Mononuclear cell (primary cell): Measurements from ENCODE around the gene HSD17B12. TPM values are rescaled to one million over a fixed set of nuclear protein-coding genes. Genes with fewer than 3 reads are reported as not detected.

Experiments used
- H3K27me3 ChIP-seq: 2 replicates; pipeline ENCODE4 v1.6.0; 2011; ENCODE audit warnings: low read length, control low read depth; ENCODE audit not compliant: insufficient read depth
- H3K4me1 ChIP-seq: 2 replicates; pipeline ENCODE4 v1.5.1; 2011; ENCODE audit warnings: mild to moderate bottlenecking, low read length, control low read depth; ENCODE audit not compliant: insufficient read depth
- H3K4me3 ChIP-seq: 2 replicates; pipeline ENCODE4 v1.5.1; 2011; ENCODE audit warnings: mild to moderate bottlenecking, low read length, moderate library complexity
- H3K9me3 ChIP-seq: 2 replicates; pipeline ENCODE4 v1.5.1; 2011; ENCODE audit warnings: low read depth, mild to moderate bottlenecking, control low read depth, low read length
- total RNA-seq: library from RNA; depleted of rRNA; stranded (reverse); fragments of >200 nt; gene quantifications from one replicate; pipeline ENCODE4 v1.2.3, GENCODE V29; 2012

The HSD17B12 gene
- total RNA-seq, 1 donor, result 21.1 TPM

DNA sequence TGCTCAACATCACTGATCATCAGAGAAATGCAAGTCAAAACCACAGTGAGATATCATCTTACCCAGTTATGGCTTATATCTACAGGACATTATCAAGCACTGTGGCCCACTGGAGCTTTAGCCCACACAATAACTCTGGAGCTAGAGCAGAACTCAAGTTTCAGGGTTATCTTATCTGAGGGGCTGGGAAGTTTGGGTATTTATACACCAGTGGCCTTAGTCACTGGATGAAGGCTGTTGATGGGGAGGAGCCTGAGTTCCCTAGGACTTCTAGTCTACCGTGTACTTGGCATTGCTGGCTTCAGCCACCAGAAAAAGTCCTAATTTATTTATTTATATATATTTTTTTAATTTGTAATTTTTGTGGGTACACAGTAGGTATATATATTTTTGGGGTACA, 19.3 kb downstream of the HSD17B12 start:
- Histone ChIP-seq H3K4me1 (no peaks in the 10 kb centered on the region), H3K4me3 (no peak overlapping the region), H3K27me3 (no peaks in the 10 kb centered on the region), H3K9me3 (no peaks in the 10 kb centered on the region)

DNA sequence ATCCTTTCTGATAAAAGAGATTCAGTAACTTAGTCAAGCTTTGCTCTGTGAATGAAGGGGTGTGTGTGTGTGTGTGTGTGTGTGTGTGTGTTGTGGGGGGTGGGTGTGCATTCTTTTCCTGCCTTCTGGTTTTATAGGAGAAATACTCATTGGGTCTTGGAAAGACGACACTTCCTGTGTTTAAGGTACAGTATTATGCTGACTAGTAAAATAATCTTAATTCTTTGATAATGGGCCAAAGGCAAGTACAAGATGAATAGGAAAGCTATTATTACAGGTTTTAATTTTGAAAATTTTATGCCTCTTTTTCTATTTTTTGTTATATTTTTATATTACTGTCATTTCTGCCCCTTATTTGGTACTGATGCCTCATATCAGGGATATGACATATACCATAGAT, 26.1 kb downstream of the HSD17B12 start:
- no peaks in the 10 kb centered on the region for H3K27me3 ChIP-seq
- no peaks in the 10 kb centered on the region for H3K4me1 ChIP-seq
- H3K9me3 ChIP-seq, result no peaks in the 10 kb centered on the region
- H3K4me3 ChIP-seq, result no peak overlapping the region

DNA sequence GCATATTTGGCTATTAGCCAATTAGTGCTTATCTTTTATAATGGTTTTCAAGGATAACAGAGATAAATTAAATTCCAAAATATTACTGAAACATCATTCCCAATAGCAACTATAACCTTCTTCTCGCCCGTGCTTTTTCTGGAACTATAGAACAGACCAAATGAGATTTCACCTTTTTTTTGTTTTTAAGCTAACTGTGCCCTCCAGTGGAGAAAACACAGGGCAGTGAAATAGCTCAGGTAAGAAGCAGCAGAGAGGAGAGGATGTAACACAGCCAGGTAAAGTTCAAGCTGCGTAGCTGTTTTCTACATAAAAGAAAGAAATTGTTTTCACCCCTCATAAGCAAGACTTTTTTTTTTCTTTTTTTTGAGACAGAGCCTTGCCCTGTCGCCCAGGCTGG, 28.2 kb downstream of the HSD17B12 start:
- Histone ChIP-seq H3K27me3 (no peaks in the 10 kb centered on the region), H3K4me3 (no peak overlapping the region), H3K9me3 (no peaks in the 10 kb centered on the region), H3K4me1 (no peaks in the 10 kb centered on the region)

DNA sequence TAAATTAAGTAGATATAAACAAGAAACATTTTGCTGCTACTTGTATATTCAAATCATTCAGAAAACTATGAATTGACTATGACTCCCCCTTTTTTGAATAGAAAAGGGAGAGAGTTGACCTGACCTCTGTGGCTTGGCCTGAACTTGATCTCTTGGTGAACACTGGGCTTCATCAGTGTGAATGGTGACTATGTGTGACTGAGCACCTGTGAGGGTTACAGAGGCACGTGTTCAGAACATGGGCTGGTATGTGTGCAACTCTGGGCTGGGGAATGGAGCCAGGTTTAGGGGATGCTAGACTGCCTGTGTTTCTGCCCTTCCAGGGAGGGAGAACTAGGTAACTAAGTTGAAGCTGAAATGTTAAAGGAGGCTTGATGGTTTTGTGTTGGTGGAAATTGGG, 29.2 kb downstream of the HSD17B12 start:
- Histone ChIP-seq H3K27me3 (no peaks in the 10 kb centered on the region), H3K9me3 (no peaks in the 10 kb centered on the region), H3K4me1 (no peaks in the 10 kb centered on the region), H3K4me3 (no peak overlapping the region)

DNA sequence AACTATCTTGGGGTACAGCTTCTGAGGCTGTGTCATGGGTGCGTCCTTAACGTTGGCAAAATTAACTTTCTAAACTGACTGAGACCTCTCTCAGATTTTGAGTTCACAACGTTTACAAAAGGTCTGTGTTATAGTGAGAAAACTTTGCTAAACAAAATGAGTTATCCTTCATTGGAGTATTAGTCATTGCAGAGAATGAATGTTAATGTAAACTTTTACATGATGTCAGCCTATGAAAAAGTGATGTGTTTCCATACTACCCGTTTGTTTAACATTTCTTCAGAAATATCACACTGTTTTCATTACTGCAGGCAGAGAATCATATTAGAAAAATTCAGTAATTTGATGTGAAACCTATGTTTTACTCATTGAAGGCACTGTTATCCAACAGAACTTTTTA, 32.1 kb downstream of the HSD17B12 start:
- Histone ChIP-seq H3K4me3 (no peak overlapping the region), H3K27me3 (no peaks in the 10 kb centered on the region), H3K9me3 (no peaks in the 10 kb centered on the region), H3K4me1 (no peaks in the 10 kb centered on the region)

DNA sequence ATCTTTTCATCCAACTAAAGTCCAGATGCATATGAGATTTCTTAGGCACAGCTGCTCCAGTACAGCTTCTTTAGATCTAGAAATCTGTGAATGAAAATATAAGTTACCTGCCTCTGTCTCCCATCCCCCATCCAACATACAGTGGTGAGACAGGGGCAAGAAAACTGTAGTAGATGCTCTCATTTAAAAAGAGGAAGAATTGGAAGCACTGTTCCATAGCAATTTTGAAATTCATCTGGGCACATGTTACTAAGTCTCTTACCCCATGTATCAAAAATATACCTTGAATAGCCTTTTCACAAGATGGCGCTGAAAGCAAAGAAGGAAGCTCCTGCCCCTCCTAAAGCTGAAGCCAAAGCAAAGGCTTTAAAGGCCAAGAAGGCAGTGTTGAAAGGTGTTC, 37.8 kb downstream of the HSD17B12 start:
- H3K9me3 ChIP-seq, result no peaks in the 10 kb centered on the region
- H3K4me1 ChIP-seq, result no peaks in the 10 kb centered on the region
- no peak overlapping the region for H3K4me3 ChIP-seq
- no peaks in the 10 kb centered on the region for H3K27me3 ChIP-seq

DNA sequence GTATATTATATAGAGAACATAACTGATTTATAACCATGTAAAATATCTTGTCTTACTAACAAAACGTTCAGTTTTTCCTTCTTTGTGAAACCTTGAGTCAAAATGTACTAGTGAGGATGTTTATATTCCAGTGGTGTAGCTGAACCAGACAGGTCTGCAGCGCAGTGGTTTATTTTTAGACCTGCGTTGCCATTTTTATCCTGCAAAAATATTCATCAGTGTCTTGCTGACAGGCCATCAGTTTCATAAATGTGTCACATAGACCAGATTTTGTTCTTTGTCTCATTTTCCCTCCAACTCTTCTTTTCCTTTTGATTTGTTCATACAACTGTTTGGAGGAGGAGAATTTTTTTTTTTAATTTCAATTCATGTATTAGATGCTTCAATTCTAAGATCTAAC, 43.1 kb downstream of the HSD17B12 start:
- no peaks in the 10 kb centered on the region for H3K27me3 ChIP-seq
- H3K4me3 ChIP-seq, result no peak overlapping the region
- no peaks in the 10 kb centered on the region for H3K4me1 ChIP-seq
- H3K9me3 ChIP-seq, result no peaks in the 10 kb centered on the region

DNA sequence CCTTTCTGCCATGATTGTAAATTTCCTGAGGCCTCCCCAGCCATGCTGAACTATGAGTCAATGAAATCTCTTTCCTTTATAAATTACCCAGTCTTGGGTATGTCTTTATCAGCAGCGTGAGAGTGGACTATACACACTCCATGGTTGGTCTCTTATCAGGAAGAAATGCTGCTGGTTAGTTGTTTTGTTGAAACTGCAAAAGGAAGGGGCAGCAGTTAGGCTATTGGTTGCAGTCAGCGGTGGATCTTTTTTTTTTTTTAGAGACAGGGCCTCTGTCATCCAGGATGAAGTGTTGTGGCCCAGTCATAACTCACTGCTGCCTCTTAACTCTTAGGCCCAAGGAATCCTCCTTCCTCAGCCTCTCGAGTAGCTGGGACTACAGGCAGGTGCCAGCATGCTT, 51.7 kb downstream of the HSD17B12 start:
- no peak overlapping the region for H3K4me3 ChIP-seq
- peaks cover 4% of the 10 kb centered on the region for H3K4me1 ChIP-seq
- no peaks in the 10 kb centered on the region for H3K9me3 ChIP-seq
- H3K27me3 ChIP-seq, result no peaks in the 10 kb centered on the region

DNA sequence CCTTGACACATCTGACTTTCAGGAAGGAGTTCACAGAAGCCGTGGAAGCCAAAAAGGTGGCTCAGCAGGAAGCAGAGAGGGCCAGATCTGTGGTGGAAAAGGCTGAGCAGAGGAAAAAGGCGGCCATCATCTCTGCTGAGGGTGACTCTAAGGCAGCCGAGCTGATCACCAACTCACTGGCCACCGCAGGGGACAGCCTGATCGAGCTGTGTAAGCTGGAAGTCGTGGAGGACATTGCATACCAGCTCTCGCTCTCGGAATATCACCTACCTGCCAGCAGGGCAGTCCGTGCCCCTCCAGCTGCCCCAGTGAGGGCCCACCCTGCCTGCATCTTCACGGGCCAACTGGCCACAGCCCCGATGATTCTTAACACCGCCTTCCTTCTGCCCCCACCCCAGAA, 53.7 kb downstream of the HSD17B12 start:
- Histone ChIP-seq H3K27me3 (no peaks in the 10 kb centered on the region), H3K4me1 (peaks cover 4% of the 10 kb centered on the region), H3K4me3 (no peak overlapping the region), H3K9me3 (no peaks in the 10 kb centered on the region)

DNA sequence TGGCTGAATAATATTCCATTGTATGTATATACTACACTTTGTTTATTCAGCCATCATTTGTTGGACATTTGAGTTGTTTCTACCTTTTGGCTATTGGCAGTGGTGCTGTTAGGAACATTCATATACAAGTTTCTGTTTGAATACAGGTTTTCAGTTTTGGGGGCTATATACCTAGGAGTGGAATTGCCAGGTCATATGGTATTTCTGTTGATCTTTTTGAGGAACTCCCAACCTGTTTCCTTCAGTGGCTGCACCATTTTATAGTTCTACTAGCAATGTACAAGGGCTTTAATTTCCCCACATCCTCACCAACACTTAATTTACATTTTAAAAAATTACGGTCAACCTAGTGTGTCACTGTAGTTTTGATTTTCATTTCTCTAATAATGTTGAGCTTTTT, 54.6 kb downstream of the HSD17B12 start:
- no peak overlapping the region for H3K4me3 ChIP-seq
- no peaks in the 10 kb centered on the region for H3K9me3 ChIP-seq
- H3K27me3 ChIP-seq, result no peaks in the 10 kb centered on the region
- H3K4me1 ChIP-seq, result peaks cover 4% of the 10 kb centered on the region

DNA sequence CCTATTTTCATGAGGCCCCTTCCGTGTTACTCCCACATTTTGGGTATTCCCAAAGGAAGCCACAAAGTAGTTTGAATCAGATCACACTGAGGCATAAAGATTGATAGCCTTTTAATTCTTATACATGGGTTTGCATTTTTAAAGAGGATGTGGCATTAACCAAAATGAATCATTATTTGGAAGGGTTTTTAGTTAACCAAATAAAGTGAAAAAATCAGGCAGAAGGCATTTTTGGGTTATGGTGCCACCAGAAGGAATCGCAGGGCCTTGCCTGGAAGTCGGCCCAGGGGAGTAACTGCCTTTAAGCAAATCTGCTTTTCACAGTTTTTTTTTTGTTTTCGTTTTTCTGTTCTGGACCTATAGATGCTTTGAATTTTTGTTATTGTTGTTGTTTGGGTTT, 55.4 kb downstream of the HSD17B12 start:
- no peaks in the 10 kb centered on the region for H3K9me3 ChIP-seq
- peaks cover 4% of the 10 kb centered on the region for H3K4me1 ChIP-seq
- no peak overlapping the region for H3K4me3 ChIP-seq
- H3K27me3 ChIP-seq, result no peaks in the 10 kb centered on the region

DNA sequence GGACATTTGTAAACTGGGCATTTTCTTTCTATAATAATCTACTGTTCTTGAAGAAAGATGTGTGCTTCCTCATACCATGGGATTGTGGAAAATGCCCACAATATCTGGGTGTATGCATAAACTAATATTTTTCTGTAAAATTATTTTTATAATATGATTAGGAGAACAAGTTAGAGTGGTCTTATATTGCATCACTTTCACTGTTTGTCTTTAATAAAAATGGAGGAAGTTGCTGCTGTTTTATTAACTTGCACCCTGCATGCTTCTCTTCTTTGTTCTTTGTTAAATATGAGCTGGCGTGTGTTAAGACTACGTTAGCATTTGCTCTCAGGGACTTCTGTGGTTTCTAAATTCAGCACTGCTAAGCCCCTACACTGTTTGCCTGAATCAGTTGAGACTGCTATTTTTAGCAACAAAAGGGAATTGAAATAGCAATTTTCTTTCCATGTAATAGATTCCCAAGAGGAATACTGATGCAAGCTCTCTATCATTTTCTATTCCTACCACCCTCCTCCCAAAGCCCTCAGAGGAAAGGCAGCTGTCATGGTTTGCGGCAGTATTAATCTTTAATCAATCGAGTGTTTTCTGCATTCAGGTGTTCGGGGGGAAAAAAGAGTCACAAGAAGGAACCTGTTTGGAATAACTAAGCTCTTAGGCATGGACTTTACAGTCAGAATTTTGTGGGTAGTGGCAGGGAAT, 56.1 kb downstream of the HSD17B12 start:
- Histone ChIP-seq H3K27me3 (no peaks in the 10 kb centered on the region), H3K4me1 (peaks cover 4% of the 10 kb centered on the region), H3K9me3 (no peaks in the 10 kb centered on the region)

DNA sequence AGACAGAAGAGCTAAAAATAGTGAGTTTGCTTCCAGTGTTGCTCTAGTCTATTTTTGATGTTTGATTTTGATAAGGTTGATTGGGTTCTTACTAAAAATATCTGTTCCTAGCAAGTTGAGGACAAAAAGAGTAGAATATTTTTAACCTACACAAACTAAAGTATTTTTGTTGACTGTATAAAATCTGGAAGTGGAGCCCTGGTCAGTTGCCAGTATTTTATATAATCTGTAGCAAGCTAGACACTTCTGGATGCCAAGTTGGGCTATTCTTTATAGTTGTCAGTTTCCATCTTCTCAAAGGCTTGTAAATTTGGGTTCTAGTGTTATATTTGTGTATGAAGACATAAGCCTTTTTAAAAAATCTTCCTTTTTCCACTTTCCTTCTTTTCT, 56.7 kb downstream of the HSD17B12 start:
- no peaks in the 10 kb centered on the region for H3K27me3 ChIP-seq
- H3K4me3 ChIP-seq, result no peak overlapping the region

More for the DNA sequence above, 56.1 kb downstream of the HSD17B12 start:
- H3K4me3 ChIP-seq, result no peak overlapping the region

DNA sequence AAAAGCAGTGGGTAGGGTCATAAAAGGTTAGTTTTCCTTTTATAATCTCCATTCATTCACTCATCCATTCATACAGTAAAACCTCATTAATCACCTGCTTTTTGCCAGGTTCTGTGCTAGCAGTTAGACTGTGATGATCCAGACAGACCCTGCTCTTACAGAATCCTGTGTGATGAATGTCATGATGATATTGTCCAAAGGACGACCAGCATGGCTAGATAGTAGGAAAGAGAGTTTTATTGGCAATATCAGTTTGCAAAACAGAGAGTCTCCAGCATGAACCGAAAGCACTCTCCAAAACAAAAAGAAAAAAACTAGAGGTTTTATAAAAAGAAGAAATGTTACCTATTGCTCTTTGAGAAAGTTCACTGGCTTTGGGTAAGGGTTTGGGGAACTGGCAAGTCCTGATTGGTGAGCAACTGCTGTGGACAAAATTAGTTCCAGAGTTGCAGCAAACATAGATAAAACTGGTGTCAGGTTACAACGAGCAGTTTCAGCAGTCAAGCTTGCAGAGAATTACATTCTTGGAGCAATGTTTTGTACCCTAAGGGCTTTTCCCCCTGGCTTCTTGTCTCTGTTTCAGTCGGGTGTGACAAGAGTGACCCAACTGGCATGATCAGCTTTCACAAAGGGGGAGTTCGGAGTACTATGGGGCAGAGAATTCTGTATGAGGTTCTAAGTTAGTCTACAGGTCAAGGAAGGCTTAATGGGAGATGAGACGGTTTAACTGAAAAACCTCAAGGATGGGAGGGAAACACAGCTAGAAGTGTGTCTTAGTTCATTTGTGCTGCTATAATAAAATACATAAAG, 58.3 kb downstream of the HSD17B12 start:
- peaks cover 4% of the 10 kb centered on the region for H3K4me1 ChIP-seq
- H3K9me3 ChIP-seq, result peaks cover 2% of the 10 kb centered on the region
- H3K4me3 ChIP-seq, result no peak overlapping the region
- H3K27me3 ChIP-seq, result no peaks in the 10 kb centered on the region

More for the DNA sequence above, 56.7 kb downstream of the HSD17B12 start:
- Histone ChIP-seq H3K9me3 (no peaks in the 10 kb centered on the region), H3K4me1 (peaks cover 4% of the 10 kb centered on the region)

DNA sequence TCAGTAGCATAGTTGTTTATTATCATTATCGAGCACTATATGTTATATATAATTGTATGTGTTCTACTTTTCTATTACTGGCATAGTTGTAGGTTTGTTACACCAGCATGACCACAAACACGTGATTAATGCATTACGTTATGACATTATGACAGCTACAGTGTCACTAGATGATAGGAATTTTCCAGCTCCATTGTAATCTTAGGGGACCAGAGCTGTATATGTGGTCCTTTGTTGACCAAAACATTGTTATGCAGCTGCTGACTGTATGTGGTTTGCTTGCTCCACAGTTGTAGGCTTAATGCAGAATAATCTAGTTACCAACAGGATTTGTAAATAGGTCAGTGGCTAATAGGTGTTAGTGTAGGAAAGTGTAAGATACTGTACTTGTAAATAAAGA, 66.1 kb downstream of the HSD17B12 start:
- Histone ChIP-seq H3K27me3 (no peaks in the 10 kb centered on the region), H3K4me3 (no peak overlapping the region), H3K9me3 (peaks cover 8% of the 10 kb centered on the region), H3K4me1 (peaks cover 3% of the 10 kb centered on the region)
